MCF 10A (cell line): ENCODE results near the gene MGAT1. TPM values are rescaled to one million over a fixed set of nuclear protein-coding genes. Genes with fewer than 3 reads are reported as not detected.
"Not testable (repeated sequence)": the region's sequence is repeated elsewhere in the genome, so short reads cannot be mapped to it uniquely, and the experiment has no call there.

ENCODE experiments used
- BruUV-seq: library from RNA; stranded (reverse); fragments of 400-500 nt; replicated peaks from 2 replicates; lab custom pipeline; 2021; lab: Mats Ljungman, UMichigan
- CTCF ChIA-PET: fragments of 300-600 bp; sonication (Branson Sonifier 250); formaldehyde crosslinking; extraction: SDS; loops from one replicate; lab custom pipeline; 2021; ENCODE audit warnings: antibody characterized with exemption, inconsistent platforms; lab: Yijun Ruan, JAX
- POLR2A ChIA-PET: fragments of 300-600, 350-650 bp; sonication (Branson Sonifier 250); formaldehyde crosslinking; extraction: SDS; loops from one replicate; lab custom pipeline; 2020; ENCODE audit warnings: antibody characterized with exemption, inconsistent platforms; lab: Yijun Ruan, JAX
- DNase-seq: peaks from one replicate; pipeline ENCODE4 v3.0.0-alpha.2; 2018; ENCODE audit not compliant: unreplicated experiment
- H3K27ac Mint-ChIP-seq: one replicate; pipeline ENCODE4 v1.8.0; 2022; ENCODE audit warnings: mild to moderate bottlenecking, low read depth, mixed read lengths; ENCODE audit not compliant: unreplicated experiment
- H3K27me3 Mint-ChIP-seq: one replicate; pipeline ENCODE4 v1.8.0; 2022; ENCODE audit warnings: mixed read lengths; ENCODE audit not compliant: insufficient read depth, unreplicated experiment
- H3K36me3 Mint-ChIP-seq: one replicate; pipeline ENCODE4 v1.8.0; 2022; ENCODE audit warnings: mild to moderate bottlenecking, moderate library complexity, mixed read lengths; ENCODE audit not compliant: insufficient read depth, unreplicated experiment
- H3K4me1 Mint-ChIP-seq: one replicate; pipeline ENCODE4 v1.8.0; 2022; ENCODE audit warnings: mixed read lengths; ENCODE audit not compliant: insufficient read depth, unreplicated experiment
- H3K4me3 Mint-ChIP-seq: one replicate; pipeline ENCODE4 v1.8.0; 2022; ENCODE audit warnings: mild to moderate bottlenecking, moderate library complexity, mixed read lengths; ENCODE audit not compliant: unreplicated experiment
- H3K9me3 Mint-ChIP-seq: one replicate; pipeline ENCODE4 v1.8.0; 2022; ENCODE audit warnings: mixed read lengths; ENCODE audit not compliant: unreplicated experiment
- intact Hi-C: fragments of 100-400 bp; cut with micrococcal nuclease; formaldehyde crosslinking; loops from 2 replicates; pipeline ENCODE4 v1.14.1; 2022
- total RNA-seq: library from RNA; stranded (reverse); gene quantifications from 2 replicates; pipeline ENCODE4 v1.2.3, GENCODE V29; 2022
- TF ChIP-seq, protein P1 (sequence below): fragments of 200-600 bp; IDR thresholded peaks from one replicate; pipeline ENCODE4 v1.8.0; 2022; ENCODE audit warnings: antibody characterized with exemption, mild to moderate bottlenecking; ENCODE audit not compliant: unreplicated experiment

Gene MGAT1
- total RNA-seq, 1 experiment from 2014 or later: 135 TPM

DNA sequence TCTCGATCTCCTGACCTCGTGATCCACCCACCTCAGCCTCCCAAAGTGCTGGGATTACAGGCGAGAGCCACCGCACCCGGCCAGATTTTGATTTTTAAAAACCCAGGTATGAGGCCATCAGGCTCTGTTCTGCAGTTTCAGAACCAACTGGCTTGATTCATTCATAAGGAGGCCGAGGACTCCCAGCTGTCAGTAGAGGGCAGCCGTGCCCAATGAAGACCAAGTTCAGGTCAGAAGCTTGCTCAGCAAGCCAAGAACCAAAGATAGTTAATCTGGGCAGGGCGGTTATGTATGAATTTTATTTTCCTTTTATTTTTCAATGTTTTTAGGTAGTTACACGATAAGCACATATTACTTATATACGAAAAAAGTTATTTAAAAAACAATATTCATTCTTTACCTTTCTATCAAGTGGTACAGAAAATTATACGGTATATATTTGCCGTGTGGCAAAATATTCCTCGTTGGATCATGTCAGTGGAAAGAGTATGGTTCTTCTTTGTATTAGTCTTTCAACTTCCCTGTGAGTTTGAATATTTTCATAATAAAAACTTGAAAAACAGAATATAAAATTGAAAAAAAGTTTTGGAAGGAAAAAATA is 18.0 kb downstream of the MGAT1 start:
- ChIA-PET POLR2A (interaction anchor here (0.6 to 1.7 kb wide), 9 partner anchors 15 to 451 kb away, joined by 3 to 9 read pairs (median 3); partner anchors contain the start of gene MGAT1), CTCF (interaction anchor here (0.6 to 1.9 kb wide), 18 partner anchors 9 to 423 kb away, joined by 3 to 14 read pairs (median 4); no protein-coding TSS in a partner anchor)
- no peak overlapping the region for H3K4me3 Mint-ChIP-seq
- peak; percentile 88 for DNase-seq
- peaks cover 8% of the 10 kb centered on the region for H3K36me3 Mint-ChIP-seq
- peaks cover 13% of the 10 kb centered on the region for H3K4me1 Mint-ChIP-seq
- intact Hi-C loops: loop anchor here (1.0 to 2.0 kb wide), 6 partner anchors 16 to 404 kb away; partner anchors contain the start of gene ZFP62
- H3K27me3 Mint-ChIP-seq: no peaks in the 10 kb centered on the region
- H3K27ac Mint-ChIP-seq: no peak overlapping the region
- TF ChIP-seq, protein P1, sequence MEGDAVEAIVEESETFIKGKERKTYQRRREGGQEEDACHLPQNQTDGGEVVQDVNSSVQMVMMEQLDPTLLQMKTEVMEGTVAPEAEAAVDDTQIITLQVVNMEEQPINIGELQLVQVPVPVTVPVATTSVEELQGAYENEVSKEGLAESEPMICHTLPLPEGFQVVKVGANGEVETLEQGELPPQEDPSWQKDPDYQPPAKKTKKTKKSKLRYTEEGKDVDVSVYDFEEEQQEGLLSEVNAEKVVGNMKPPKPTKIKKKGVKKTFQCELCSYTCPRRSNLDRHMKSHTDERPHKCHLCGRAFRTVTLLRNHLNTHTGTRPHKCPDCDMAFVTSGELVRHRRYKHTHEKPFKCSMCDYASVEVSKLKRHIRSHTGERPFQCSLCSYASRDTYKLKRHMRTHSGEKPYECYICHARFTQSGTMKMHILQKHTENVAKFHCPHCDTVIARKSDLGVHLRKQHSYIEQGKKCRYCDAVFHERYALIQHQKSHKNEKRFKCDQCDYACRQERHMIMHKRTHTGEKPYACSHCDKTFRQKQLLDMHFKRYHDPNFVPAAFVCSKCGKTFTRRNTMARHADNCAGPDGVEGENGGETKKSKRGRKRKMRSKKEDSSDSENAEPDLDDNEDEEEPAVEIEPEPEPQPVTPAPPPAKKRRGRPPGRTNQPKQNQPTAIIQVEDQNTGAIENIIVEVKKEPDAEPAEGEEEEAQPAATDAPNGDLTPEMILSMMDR: peak; percentile 90
- no peaks in the 10 kb centered on the region for H3K9me3 Mint-ChIP-seq
- BruUV-seq: no TSS peak

GRCh38 chr5:180783340-180784052 is 19.1 kb downstream of the MGAT1 start:
- TF ChIP-seq, protein P1: no peak

DNA sequence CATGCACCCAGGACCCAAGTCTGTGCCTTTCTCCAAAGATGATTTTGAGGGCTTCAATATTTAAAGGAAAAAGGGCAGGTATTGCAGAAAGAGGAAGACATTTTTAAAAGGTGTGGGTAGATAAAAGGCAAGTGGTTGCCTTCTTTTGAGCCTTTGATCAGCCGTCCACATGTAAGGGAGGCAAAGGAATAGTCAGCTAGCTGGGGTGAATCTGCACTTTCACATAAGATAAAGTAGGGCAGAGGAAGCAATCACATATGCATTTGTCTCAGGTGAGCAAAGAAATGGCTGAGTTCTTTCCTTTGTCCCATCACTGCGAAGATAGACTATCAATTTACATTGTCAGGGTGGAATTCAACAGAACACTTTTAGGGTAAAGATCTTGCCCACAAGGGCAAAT is 19.9 kb downstream of the MGAT1 start:
- H3K27me3 Mint-ChIP-seq: no peaks in the 10 kb centered on the region
- BruUV-seq: no TSS peak
- ChIA-PET CTCF (interaction anchor here (0.6 to 1.4 kb wide), 8 partner anchors 49 to 469 kb away, joined by 3 to 6 read pairs (median 4); no protein-coding TSS in a partner anchor), POLR2A (interaction anchor here (0.7 to 1.4 kb wide), 3 partner anchors 18 to 77 kb away, joined by 3 read pairs; no protein-coding TSS in a partner anchor)
- TF ChIP-seq, protein P1: no peak
- H3K9me3 Mint-ChIP-seq: no peaks in the 10 kb centered on the region
- no peak overlapping the region for H3K27ac Mint-ChIP-seq
- no peak for DNase-seq
- peaks cover 13% of the 10 kb centered on the region for H3K4me1 Mint-ChIP-seq
- intact Hi-C loops: no loop called here
- H3K4me3 Mint-ChIP-seq: no peak overlapping the region
- no peaks in the 10 kb centered on the region for H3K36me3 Mint-ChIP-seq

More at GRCh38 chr5:180783340-180784052, 19.1 kb downstream of the MGAT1 start:
- ChIA-PET POLR2A (interaction anchor here (1.1 to 1.4 kb wide), 4 partner anchors 17 to 377 kb away, joined by 3 to 6 read pairs (median 3); no protein-coding TSS in a partner anchor), CTCF (interaction anchor here (0.6 to 1.9 kb wide), 18 partner anchors 8 to 468 kb away, joined by 3 to 14 read pairs (median 5); no protein-coding TSS in a partner anchor)
- Mint-ChIP-seq H3K9me3 (no peaks in the 10 kb centered on the region), H3K36me3 (no peaks in the 10 kb centered on the region), H3K4me1 (peaks cover 13% of the 10 kb centered on the region), H3K27ac (no peak overlapping the region), H3K4me3 (no peak overlapping the region), H3K27me3 (no peaks in the 10 kb centered on the region)
- DNase-seq: no peak
- BruUV-seq: no TSS peak
- intact Hi-C loops: loop anchor here (1.0 to 2.0 kb wide), 6 partner anchors 17 to 405 kb away; partner anchors contain the start of gene ZFP62

DNA sequence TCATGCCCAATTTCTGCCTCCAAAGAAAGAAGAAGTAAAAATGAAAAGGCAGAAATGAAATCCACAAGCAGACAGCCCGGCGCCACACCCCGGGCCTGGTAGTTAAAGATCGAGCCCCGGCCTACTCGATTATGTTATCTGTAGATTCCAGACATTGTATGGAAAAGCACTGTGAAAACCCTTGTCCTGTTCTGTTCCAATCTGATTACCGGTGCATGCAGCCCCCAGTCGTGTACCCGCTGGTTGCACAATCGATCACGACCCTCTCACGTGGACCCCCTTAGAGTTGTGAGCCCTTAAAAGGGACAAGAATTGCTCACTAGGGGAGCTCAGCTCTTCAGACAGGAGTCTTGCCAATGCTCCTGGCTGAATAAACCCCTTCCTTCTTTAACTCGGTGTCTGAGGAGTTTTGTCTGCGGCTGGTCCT is 20.7 kb downstream of the MGAT1 start:
- H3K36me3 Mint-ChIP-seq, H3K27ac Mint-ChIP-seq, H3K27me3 Mint-ChIP-seq, intact Hi-C loops, BruUV-seq, H3K4me3 Mint-ChIP-seq, H3K9me3 Mint-ChIP-seq, DNase-seq: not testable (repeated sequence)
- ChIA-PET POLR2A (interaction anchor here (0.7 to 1.4 kb wide), 3 partner anchors 19 to 43 kb away, joined by 3 to 4 read pairs (median 3); no protein-coding TSS in a partner anchor), CTCF (interaction anchor here (0.7 to 0.8 kb wide), 2 partner anchors 84 to 260 kb away, joined by 3 read pairs; no protein-coding TSS in a partner anchor)
- H3K4me1 Mint-ChIP-seq: peaks cover 13% of the 10 kb centered on the region
